Measurements from ENCODE around the gene TDRD10.

DNA sequence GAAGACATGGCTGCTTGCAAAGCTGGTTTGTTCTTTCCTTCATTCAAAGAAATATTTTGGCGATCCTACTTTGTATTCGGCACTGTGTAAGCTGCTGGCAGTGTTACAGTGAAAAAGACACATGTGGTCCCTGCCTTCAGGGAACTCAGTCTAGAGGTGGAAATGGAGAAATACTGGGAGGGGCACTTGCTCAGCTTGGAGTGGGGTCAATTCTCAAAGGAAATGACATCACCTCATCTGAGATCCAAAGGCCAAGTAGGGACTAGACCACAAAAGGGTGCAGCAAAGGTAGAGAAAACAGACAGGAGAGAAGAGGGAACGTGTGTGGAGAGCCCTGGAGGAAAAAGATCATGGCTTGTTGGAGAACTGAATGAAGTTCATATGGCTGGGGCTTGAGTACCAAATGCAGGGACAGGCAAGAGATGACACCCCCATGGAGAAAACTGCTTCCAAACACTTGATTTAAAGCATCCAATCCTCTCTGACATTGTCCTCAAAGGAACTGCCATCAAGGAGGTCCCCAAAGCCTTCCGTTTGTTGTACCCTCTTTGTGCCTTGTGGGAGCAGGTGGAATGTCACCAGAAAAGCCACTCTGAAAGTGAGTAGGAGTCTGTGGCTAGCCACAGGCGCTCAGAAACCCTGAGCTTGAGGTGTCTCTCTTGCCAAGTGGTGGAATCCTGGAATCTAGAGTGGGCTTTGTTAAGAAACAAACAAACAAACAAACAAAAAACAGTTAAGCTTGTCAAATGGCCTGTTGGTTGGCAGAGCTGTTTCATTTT is 48.3 kb upstream of the TDRD10 start:
- TF ChIP-seq JUNB (IDR thresholded peaks at IDR 0.05; ENCODE audit: unreplicated experiment): no peak
- no peak for TF ChIP-seq CTCF (conservative IDR thresholded peaks at IDR 0.05; ENCODE audit: low read depth in 2 of 2)
- TF ChIP-seq REST (IDR thresholded peaks at IDR 0.05; ENCODE audit: unreplicated experiment): no peak
- TF ChIP-seq EZH2 (IDR thresholded peaks at IDR 0.05; ENCODE audit: low read depth, unreplicated experiment): no peak
- no peak for TF ChIP-seq ZNF462 (CRISPR knock-in tag; IDR thresholded peaks at IDR 0.05)
- TF ChIP-seq POLR2AphosphoS5 (IDR thresholded peaks at IDR 0.05; ENCODE audit: low read depth): no peak

All from GM23338 (cell line).